NCI-H2029 (cell line): ENCODE data around the gene ACP2.
"Not testable (repeated sequence)": the region's sequence is repeated elsewhere in the genome, so short reads cannot be mapped to it uniquely, and the experiment has no call there.

Experiments
- DNase-seq: peaks from one replicate; lab custom pipeline; 2025; lab: John Stamatoyannopoulos, UW

ACP2 gene

GRCh38 chr11:47243454-47243853 lies 5.2 kb downstream of the ACP2 start:
- peak; percentile 38 for DNase-seq

DNA sequence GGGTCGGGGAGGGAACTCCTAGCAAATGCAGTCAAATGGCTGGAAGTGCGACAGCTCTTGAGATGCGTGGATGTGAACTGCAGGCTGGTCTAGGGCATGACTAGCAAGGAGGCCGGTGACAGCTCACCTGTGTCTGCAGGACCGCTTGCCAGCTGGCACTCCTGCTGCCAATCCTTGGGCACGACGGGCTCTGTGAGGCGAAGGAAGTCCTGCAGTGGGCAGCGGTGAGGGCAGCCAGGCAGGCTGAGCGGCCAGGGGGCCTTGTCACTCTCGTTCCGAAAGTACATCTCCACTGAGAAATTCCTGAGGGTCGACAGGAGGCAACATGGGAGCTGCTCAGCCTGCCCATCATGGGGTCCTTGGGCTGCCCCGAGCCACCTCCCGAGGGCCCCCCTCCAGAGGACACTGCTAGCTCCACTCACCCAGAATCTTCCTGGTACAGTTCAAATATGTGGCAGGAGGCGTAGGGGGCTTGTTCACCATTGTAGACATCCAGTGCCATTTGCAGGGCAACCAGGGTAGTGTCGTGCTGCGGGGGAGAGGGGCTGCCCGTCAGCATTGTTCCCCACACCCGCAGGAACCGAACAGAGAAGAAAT lies 5.9 kb downstream of the ACP2 start:
- DNase-seq, result no peak

DNA sequence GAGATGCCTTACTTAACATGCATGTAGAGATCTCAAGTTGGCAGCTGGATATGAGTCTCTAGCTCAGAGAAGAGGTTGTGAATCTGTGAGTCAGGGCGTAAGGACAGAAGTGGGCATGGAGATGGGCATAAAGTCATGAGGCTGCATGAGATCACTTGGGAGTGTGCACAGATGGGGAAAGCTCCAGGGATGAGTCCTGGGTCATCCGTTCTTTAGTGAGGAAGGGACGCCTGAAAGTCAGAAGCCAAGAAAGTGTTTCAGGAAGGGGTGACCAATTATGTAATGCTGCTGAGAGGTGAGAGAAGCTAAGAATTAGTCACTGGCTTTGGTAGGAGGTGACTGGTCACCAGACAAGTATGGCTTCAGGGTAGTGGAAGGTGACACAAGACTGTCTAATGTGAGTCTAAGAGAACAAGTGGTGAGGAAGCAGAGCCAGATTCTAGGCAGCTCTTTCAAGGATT lies 6.7 kb downstream of the ACP2 start:
- DNase-seq, result no peak

DNA sequence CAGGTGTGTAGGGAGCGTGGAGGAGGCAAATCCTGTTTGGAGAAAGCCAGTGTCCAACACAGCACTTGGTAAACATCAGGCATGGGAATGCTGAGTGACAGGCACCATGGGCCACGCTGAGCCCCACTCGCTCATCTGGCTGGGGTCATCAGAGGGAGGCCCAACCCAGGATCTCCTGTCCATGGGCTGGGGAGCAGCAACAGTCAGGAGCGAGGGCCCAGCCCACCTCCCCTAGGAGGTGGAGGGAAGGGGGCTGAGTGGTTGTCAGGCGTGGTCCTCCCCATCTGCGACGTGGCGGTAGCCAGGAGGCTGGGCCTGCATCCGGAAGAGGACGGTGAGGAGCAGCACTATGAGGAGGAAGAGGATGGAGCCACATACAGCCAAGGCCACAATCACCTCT lies 8.8 kb downstream of the ACP2 start:
- DNase-seq, result no peak

DNA sequence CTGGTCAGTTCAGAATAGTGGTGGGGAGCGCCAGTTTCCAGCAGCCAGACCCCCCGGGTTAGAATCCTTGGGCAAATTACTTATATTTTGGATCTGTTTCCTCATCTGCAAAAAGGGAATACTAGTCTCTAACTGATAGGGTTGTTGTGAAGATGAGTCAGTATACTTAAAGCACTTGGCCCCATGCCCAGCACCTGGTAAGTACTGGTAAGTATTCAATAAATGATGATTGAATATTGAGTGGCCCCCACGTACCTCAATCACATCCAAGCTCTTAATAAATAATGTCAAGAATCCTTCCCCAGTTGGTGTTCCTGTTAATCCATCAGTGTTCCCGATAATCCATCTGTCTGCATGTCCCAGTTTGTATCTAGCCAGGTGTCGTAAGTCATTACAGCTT lies 12.1 kb downstream of the ACP2 start:
- DNase-seq, result peak; percentile 38

- DNase-seq, result no peak
Measured at GRCh38 chr11:47235163-47235562, 13.5 kb downstream of the ACP2 start.

GRCh38 chr11:47234669-47235100 lies 13.9 kb downstream of the ACP2 start:
- DNase-seq, result peak; percentile 82

- DNase-seq, result peak; percentile 11
Measured at GRCh38 chr11:47233989-47234668, 14.5 kb downstream of the ACP2 start.

GRCh38 chr11:47233051-47233450 lies 15.6 kb downstream of the ACP2 start:
- DNase-seq, result no peak

DNA sequence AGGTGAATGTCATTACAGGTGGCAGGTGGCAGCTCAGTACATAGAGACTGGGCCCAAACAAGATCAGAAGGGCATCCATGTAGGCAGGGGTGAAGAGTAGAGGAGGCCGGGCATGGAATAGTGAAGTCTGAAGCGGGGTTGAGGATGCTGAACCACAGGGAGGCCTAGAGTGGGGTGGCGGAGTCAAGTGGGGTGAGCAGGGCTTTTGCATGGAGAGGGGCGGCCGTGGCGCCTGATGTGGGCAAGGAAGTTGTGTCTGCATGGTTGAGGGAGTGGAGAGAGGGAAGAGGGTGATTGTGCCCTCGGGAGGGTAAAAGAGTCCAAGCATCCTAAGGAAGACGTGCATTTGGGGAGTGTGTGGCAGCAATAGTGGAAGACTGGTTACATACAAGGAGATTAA lies 19.5 kb downstream of the ACP2 start:
- no peak for DNase-seq

DNA sequence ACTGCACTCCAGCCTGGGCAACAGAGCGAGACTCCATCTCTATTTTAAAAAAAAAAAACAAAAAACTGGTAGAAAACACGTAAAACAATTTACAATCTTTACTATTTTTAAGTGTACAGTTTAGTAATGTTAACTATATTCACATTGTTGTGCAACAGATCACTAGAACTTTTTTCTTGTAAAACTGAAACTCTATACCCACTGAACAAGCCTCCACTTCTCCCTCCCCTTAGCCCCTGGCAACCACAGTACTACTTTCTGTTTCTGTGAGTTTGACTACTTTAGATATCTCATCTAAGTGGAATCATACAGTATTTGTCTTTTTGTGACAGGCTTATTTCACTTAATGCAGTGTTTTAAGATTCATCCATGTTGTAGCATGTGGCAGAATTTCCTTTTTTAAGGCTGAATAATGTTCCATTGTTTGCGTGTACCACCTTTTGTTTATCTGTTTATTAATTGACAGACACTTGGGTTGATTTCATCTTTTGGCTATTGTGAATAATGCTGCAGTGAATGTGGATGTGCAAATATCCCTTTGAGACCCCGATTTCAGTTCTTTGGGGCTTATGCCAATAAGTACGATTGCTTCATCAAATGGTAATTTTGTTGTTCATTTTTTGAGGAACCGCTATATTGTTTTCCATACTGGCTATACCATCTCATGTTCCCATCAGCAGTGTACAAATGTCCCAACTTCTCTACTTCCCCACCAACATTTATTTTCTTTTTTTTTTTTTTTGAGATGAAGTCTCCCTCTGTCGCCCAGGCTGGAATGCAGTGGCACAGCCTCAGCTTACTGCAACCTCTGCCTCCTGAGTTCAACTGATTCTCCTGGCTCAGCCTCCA lies 22.8 kb downstream of the ACP2 start:
- DNase-seq, result no peak

GRCh38 chr11:47222696-47223095 lies 25.9 kb downstream of the ACP2 start:
- no peak for DNase-seq

DNA sequence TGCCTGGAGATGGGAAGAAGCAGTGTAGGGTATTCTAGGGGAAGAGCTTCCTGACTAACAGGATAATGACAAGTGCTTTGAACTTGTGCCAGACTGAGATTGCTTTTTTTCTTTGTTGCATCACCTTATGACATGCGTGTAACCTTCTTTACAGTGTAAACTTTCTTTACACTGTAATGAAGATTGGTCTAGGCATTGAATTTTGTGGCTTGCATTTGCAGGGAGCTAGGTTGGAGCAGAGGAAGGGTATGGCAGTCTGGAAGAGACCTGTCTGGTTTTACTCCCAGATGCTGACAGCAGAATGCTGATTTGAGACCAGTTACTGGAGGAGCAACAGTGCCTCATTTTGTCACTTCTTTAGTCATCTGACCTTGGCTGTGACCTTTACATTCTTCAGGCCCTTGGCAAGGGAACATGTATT lies 28.2 kb downstream of the ACP2 start:
- DNase-seq, result no peak

DNA sequence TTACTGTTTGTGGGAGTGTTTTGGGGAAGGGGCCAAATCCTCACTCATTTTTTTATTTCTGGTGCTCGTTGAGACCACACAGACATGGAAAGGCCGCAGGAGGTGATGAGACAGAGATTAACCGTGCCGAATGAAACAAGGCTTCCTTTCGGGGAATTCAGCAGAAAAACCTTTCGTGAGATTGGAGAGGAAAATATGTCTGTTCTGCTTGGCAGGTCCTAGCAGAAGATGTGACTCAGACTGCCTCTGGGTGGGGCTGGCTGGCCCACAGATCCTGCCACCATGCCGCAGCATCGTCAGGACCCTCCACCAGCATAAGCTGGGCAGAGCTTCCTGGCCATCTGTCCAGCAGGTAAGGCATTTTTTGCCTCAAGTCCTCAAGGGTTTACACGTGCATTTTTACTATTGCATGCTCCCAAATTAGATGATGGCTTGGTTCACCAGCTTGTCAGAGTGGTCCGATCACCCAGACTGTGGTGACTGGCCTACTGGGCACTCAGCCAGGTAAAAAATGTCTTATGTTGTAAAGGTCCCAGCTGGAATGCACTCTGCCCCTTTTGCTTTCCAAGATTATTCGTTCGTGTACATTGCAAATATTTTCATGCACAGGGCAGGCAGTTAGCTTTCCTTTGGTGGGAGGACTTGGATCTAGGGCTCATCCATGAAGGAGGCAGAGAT lies 32.4 kb downstream of the ACP2 start:
- no peak for DNase-seq

- DNase-seq, result no peak
Measured at GRCh38 chr11:47215366-47215910, 33.2 kb downstream of the ACP2 start.

GRCh38 chr11:47213950-47214565 lies 34.6 kb downstream of the ACP2 start:
- peak; percentile 93 for DNase-seq

- no peak for DNase-seq
Measured at GRCh38 chr11:47212938-47213337, 35.7 kb downstream of the ACP2 start.

DNA sequence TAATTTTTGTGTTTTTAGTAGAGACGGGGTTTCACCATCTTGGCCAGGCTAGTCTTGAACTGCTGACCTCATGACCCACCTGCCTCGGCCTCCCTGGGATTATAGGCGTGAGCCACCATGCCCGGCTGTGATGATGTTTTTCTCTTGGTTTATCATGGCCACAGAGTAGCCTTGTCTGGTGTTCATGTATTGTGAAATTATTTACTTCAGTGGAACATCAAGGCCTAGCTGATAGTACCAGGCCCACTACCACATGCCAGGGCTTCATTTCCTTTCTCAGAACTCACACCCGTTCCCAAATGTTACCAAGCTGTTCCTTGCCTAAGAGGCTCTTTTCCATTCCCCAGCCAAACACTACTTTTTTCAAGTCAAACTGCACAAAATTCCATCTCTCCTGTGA lies 40.0 kb downstream of the ACP2 start:
- no peak for DNase-seq

DNA sequence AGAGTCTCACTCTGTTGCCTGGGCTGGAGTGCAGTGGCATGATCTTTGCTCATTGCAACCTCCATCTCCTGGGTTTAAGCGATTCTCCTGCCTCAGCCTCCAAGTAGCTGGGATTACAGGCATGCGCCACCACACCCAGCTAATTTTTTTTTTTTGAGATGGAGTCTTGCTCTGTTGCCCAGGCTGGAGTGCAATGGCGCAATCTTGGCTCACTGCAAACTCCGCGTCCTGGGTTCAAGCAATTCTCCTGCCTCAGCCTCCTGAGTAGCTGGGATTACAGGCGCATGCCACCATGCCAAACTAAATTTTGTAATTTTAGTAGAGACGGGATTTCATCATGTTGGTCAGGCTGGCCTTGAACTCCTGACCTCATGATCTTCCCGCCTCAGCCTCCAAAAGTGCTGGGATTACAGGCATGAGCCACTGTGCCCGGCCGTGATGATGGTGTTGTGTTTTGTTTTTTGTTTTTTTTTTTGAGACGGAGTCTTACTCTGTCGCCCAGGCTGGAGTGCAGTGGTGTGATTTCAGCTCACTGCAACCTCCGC lies 40.5 kb downstream of the ACP2 start:
- not testable (repeated sequence) for DNase-seq

GRCh38 chr11:47207459-47207858 lies 41.2 kb downstream of the ACP2 start:
- DNase-seq, result no peak

GRCh38 chr11:47206577-47206976 lies 42.0 kb downstream of the ACP2 start:
- DNase-seq, result not testable (repeated sequence)
